Muscle layer of colon (tissue), 2 donors: ENCODE results near the gene TRIM63.
"Not testable (repeated sequence)": the region's sequence is repeated elsewhere in the genome, so short reads cannot be mapped to it uniquely, and the experiment has no call there.

ENCODE experiments used
- H3K27ac ChIP-seq: one replicate; pipeline ENCODE4 v1.7.0; 2013; ENCODE audit warnings: low read depth, mild to moderate bottlenecking, low read length, moderate library complexity
- H3K27me3 ChIP-seq, 2 donors: one replicate each; pipeline ENCODE4 v1.7.0; 2013; ENCODE audit warnings: low read length in 2 of 2, mild to moderate bottlenecking in 2 of 2; ENCODE audit not compliant: insufficient read depth in 2 of 2, control insufficient read depth in 1 of 2
- H3K36me3 ChIP-seq: one replicate; pipeline ENCODE4 v1.7.0; 2013; ENCODE audit warnings: mild to moderate bottlenecking, low read length; ENCODE audit not compliant: insufficient read depth
- H3K4me1 ChIP-seq: one replicate; pipeline ENCODE4 v1.7.0; 2013; ENCODE audit warnings: mild to moderate bottlenecking, low read length; ENCODE audit not compliant: insufficient read depth
- H3K4me3 ChIP-seq, 2 donors: one replicate each; pipeline ENCODE4 v1.7.0; 2013; ENCODE audit warnings: low read length in 2 of 2, low read depth in 1 of 2, mild to moderate bottlenecking in 1 of 2, moderate library complexity in 1 of 2
- H3K9ac ChIP-seq: one replicate; pipeline ENCODE4 v1.7.0; 2013; ENCODE audit warnings: low read length
- H3K9me3 ChIP-seq: one replicate; pipeline ENCODE4 v1.7.0; 2013; ENCODE audit warnings: mild to moderate bottlenecking, low read length
- donor health status: abdominal sarcoma.
- donor health status: Adenocarcinoma of cecum.

TRIM63 gene

DNA sequence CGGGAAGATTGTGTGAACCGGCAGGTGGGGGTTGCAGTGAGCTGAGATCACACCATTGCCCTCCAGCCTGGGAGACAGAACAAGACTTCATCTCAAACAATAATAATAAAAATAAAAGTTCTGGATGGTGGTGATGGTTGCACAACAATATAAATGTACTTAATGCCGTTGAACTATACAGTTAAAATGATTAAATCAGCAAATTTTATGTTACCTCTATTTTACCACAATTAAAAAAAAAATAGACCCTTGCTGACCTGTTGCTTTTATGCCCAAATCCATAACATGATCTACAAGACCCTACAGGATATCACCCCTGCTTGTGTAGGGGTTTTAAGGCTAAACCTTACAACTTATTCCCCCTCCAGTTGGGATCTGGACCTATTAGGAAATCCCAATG, 32.4 kb upstream of the TRIM63 start:
- H3K4me1 ChIP-seq, result no peaks in the 10 kb centered on the region
- H3K9ac ChIP-seq, result no peak overlapping the region
- H3K27ac ChIP-seq, result no peak overlapping the region
- H3K4me3 ChIP-seq, result no peak overlapping the region
- H3K27me3 ChIP-seq, result no peaks in the 10 kb centered on the region
- H3K9me3 ChIP-seq, result no peaks in the 10 kb centered on the region
- no peaks in the 10 kb centered on the region for H3K36me3 ChIP-seq

DNA sequence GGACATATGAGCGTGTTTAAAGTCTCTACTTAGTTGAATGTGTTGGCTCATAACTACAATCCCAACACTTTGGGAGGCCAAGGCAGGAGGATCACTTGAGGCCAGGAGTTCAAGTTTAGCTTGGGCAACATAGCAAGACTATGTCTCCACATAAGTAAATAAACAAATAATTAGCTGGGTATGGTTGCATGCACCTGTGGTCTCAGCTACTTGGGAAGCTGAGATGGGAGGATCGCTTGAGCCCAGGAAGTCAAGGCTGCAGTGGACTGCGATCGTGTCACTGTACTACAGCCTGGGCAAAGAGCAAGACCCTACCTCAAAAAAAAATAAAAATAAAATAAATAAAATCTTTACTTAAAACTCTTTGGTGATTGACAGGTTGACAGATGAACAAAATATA, 31.2 kb upstream of the TRIM63 start:
- no peaks in the 10 kb centered on the region for H3K9me3 ChIP-seq
- H3K27me3 ChIP-seq, result no peaks in the 10 kb centered on the region
- H3K36me3 ChIP-seq, result no peaks in the 10 kb centered on the region
- H3K4me3 ChIP-seq, result no peak overlapping the region
- no peak overlapping the region for H3K9ac ChIP-seq
- no peaks in the 10 kb centered on the region for H3K4me1 ChIP-seq
- no peak overlapping the region for H3K27ac ChIP-seq

DNA sequence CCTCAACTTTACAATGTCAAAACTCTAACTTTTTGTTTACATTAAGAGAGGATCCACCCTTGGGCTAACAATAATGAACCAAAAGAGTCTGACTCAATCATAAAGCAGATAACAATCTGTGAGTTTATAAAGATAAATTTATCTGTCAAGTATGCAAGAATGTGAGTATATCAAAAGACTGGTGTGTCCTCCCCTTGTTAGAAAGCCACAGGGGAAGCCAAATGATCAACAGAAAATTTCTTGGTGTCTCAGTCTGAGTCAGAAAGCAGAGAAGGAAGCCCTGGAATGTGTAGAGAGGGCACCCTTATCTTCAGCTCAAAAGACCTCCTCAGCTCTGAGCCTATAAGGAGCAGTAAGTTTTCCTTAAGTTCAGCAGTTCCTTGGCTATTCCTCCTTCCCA, 30.3 kb upstream of the TRIM63 start:
- no peak overlapping the region for H3K4me3 ChIP-seq
- no peaks in the 10 kb centered on the region for H3K27me3 ChIP-seq
- H3K4me1 ChIP-seq, result no peaks in the 10 kb centered on the region
- H3K9me3 ChIP-seq, result no peaks in the 10 kb centered on the region
- H3K36me3 ChIP-seq, result no peaks in the 10 kb centered on the region
- H3K9ac ChIP-seq, result no peak overlapping the region
- no peak overlapping the region for H3K27ac ChIP-seq

DNA sequence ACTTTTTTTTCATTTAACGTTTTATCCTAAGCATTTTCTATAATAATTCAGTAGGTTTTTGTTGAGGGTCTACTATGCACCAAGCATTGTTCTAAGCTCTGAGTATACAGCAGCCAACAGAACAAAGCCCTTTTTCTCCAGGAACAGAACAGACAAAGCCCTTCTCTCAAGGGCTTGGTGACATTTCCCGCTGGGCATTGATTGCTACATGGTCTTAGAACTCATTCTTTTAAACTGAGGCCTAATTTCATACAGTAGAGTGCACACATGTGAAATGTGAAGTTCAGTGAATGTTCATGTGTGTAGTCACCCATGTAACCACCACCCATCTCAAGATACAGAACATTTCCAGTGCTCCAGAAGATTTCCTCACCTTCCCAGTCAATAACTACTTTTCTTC, 29.0 kb upstream of the TRIM63 start:
- Histone ChIP-seq H3K27ac (no peak overlapping the region), H3K4me1 (no peaks in the 10 kb centered on the region), H3K9me3 (no peaks in the 10 kb centered on the region), H3K27me3 (no peaks in the 10 kb centered on the region), H3K4me3 (no peak overlapping the region), H3K9ac (no peak overlapping the region), H3K36me3 (no peaks in the 10 kb centered on the region)

DNA sequence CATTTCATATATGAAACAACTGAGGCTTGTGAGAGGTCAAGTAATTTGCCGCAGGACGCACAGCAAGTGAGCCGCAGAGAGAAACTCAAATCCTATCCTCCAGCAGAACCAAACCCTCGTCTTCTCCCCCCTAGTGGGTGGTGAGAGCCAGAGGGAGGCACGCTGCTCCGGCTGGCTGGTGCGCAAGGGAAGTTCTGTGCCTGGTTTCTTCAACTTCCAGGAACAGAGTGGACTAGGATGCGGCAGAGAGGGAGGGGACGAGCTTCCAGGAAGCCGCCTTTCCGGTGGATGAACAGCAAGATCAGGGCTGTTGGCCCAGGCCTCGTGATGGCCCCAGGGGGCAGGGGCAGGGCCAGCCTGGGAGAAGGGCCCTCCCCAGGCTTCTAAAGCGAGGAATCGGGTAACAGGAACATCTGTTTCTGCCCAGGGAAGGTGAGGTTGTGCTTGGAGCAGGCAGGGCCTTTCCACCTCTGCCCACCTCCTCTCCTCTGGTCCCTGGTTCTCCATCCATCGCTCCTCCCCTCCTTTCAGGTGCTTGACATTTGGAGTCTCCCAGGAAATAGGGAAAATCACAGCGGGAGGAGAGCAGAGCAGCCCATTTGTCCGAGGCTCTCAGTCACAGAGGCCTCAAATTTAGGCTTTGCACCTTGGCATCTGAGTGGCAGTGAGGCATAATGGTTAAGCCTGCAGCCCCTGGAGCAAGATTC, 27.4 kb upstream of the TRIM63 start:
- Histone ChIP-seq H3K36me3 (no peaks in the 10 kb centered on the region), H3K27ac (no peak overlapping the region), H3K9me3 (no peaks in the 10 kb centered on the region), H3K4me3 (no peak overlapping the region), H3K4me1 (no peaks in the 10 kb centered on the region), H3K9ac (no peak overlapping the region), H3K27me3 (peaks cover 0 to 4% of the 10 kb centered on the region in 2 donors)

DNA sequence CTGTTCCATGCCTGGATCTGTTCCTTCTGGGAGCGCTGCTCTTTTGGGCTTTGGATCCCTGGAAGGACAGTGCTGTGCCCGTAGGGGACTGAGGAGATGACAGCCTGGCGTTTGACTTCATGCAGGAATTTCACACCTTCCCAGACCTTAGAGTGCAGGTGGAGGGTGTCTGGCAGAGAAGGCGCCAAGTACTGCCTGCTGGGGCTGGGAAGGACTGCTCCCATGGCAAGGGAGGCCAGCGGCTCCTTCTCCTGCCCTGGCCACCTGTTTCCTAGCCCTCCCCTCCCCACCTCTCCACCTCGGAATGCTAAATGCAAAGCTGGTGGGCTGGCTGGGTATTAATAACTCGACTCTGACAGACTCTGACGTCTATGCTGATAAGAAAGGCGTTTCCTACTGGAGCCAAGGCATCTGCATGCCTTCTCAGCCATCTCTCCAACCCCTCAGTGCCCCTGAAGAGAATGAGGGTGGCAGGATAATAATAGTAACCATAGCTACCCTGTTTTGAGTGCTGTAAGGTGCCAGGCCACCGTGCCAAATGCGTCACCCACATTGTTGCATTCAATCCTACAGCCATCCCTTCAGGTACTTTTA, 26.7 kb upstream of the TRIM63 start:
- Histone ChIP-seq H3K27me3 (peaks cover 0 to 4% of the 10 kb centered on the region in 2 donors), H3K4me3 (no peak overlapping the region), H3K4me1 (no peaks in the 10 kb centered on the region), H3K27ac (no peak overlapping the region), H3K9ac (no peak overlapping the region), H3K9me3 (no peaks in the 10 kb centered on the region), H3K36me3 (no peaks in the 10 kb centered on the region)

DNA sequence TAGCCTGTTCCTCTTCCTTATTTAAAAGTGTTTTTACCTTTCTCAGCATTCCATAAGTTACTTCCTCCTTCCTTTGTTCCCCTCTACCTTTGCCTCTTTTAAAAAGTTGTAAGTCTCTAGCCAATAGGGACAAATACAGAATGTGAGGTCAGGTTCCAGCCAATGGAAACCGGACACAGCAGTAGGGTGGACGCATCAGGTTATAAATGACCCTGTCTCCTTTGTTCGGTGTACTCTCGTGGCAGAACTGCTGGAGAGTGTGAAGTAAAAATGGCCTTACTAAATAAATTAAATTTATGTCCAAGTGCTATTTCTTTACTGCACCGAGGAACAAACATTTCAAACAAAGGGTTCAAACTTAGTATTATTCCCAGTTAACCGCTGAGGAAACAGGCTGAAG, 26.1 kb upstream of the TRIM63 start:
- not testable (repeated sequence) for H3K27ac ChIP-seq, H3K4me3 ChIP-seq, H3K9me3 ChIP-seq, H3K4me1 ChIP-seq, H3K36me3 ChIP-seq, H3K9ac ChIP-seq, H3K27me3 ChIP-seq

DNA sequence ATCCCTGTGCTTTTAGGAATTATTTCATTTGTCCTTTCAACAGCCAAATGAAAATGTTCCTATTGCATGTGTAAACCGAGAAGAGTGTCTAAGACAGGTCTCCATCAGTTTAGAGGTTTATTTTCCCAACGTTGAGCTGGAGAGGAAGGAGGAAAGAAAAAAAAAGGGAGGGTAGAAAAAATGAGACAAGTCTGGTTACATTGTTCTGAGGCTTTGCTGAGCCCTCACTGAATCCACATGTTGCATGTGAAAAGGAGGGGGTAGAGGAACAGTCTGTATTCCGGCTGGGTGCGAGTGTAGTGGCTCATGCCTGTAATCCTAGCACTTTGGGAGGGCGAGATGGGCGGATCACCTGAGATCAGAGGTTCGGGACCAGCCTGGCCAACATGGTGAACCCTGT, 25.0 kb upstream of the TRIM63 start:
- Histone ChIP-seq H3K27me3 (peaks cover 0 to 4% of the 10 kb centered on the region in 2 donors), H3K9me3 (no peaks in the 10 kb centered on the region), H3K9ac (no peak overlapping the region), H3K4me3 (no peak overlapping the region), H3K36me3 (no peaks in the 10 kb centered on the region), H3K4me1 (no peaks in the 10 kb centered on the region), H3K27ac (no peak overlapping the region)

DNA sequence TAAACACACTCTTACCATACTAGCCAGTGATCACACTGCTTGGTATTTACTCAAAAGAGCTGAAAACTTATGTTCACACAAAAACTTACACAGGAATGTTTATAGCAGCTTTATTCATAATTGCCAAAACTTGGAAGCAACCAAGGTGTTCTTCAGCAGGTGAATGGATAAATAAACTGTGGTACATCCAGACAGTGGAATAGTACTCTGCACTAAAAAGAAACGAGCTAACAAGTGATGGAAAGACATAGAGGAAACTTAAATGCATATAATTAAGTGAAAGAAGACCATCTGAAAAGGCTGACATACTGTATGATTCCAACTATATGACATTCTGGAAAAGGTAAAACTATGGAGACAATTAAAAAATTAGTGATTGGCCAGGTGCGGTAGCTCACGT, 23.5 kb upstream of the TRIM63 start:
- no peak overlapping the region for H3K9ac ChIP-seq
- H3K4me1 ChIP-seq, result no peaks in the 10 kb centered on the region
- H3K27me3 ChIP-seq, result peaks cover 0 to 4% of the 10 kb centered on the region in 2 donors
- H3K4me3 ChIP-seq, result no peak overlapping the region
- no peaks in the 10 kb centered on the region for H3K9me3 ChIP-seq
- no peaks in the 10 kb centered on the region for H3K36me3 ChIP-seq
- no peak overlapping the region for H3K27ac ChIP-seq

DNA sequence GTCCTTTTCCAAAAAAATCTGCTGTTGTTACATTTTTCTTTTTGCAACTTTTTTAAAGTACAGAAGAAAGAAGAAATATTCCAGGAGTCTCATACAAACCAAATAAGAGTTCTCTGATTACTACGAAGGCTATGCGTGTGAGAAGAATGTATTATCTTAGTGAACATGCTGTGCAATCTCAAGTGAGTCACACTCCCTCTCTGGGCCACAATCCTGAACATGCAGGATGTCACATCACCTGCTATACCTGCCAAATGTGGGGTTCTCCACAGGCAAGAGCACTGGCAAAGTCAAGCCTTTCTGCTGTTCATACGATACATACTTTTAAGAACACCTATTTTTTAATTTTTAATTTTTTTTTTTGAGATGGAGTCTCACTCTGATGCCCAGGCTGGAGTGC, 21.7 kb upstream of the TRIM63 start:
- Histone ChIP-seq H3K4me3 (no peak overlapping the region), H3K36me3 (no peaks in the 10 kb centered on the region), H3K27me3 (peaks cover 0 to 4% of the 10 kb centered on the region in 2 donors), H3K9me3 (no peaks in the 10 kb centered on the region), H3K9ac (no peak overlapping the region), H3K27ac (no peak overlapping the region), H3K4me1 (no peaks in the 10 kb centered on the region)

DNA sequence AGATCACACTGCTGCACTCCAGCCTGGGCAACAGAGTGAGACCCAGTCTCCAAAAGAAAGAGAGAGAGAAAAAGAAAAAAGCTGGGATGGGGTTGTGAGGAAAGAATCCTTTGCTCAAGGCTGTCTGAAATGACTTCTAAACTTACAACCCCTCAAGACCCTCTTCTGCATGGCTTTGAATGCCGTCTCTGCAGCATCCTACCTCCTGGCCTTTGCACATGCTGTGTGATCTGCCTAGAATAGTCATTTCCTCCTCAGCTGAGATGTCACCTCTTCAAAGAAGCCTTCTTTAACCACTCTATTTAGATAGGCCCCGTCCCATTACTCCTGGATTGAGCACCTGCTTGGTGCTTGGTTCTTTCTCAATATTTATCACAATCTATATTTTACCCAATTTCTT, 17.4 kb upstream of the TRIM63 start:
- Histone ChIP-seq H3K9me3 (no peaks in the 10 kb centered on the region), H3K4me1 (no peaks in the 10 kb centered on the region), H3K36me3 (no peaks in the 10 kb centered on the region), H3K27ac (no peak overlapping the region), H3K9ac (no peak overlapping the region), H3K4me3 (no peak overlapping the region), H3K27me3 (no peaks in the 10 kb centered on the region)

DNA sequence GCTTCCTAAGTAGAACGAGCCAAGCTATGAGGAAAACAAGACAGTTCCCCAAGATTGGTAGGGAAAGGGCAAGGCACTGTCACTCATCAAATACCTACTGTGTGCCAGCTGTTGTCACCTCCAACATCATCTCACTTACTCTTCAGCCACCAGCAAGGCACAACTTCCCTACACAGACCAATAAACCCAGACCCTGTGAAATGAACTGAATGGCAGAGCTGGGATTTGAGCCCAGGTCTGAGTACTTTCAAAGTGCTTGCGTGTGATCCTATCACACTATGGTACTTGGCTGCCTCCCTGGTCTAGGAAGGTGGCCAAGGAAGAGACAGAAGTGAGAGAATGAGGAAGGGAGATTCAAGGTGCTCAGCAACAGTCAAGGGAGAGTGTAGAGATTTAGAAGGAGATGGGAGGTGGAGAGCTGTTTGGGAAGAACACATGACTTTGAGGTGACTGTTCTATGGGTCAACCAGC, 16.7 kb upstream of the TRIM63 start:
- H3K27ac ChIP-seq, result no peak overlapping the region
- no peaks in the 10 kb centered on the region for H3K9me3 ChIP-seq
- H3K4me1 ChIP-seq, result no peaks in the 10 kb centered on the region
- no peak overlapping the region for H3K9ac ChIP-seq
- H3K27me3 ChIP-seq, result no peaks in the 10 kb centered on the region
- H3K36me3 ChIP-seq, result no peaks in the 10 kb centered on the region
- no peak overlapping the region for H3K4me3 ChIP-seq
